Breast epithelium (tissue), 4 donors: Measurements from ENCODE around the gene ZMYND12. TPM values are rescaled to one million over a fixed set of nuclear protein-coding genes. Genes with fewer than 3 reads are reported as not detected.

Source experiments
- DNase-seq, 2 donors: peaks; one replicate each; pipeline ENCODE4 v3.0.0-alpha.2; 2019; ENCODE audit warnings: low spot score in 2 of 2
- H3K27ac ChIP-seq, 2 donors: fragments of 200-600 bp; sonication (generic) in 1 of 2; one replicate each; pipeline ENCODE4 v1.5.1; 2016 to 2019; ENCODE audit warnings: mild to moderate bottlenecking in 1 of 2
- H3K27me3 ChIP-seq, 2 donors: fragments of 200-600 bp; sonication (generic) in 1 of 2; one replicate each; pipeline versions ENCODE4 v1.5.1 to v1.6.0; 2017 to 2019; ENCODE audit warnings: control low read depth in 1 of 2, mild to moderate bottlenecking in 1 of 2
- H3K36me3 ChIP-seq: fragments of 200-600 bp; one replicate; pipeline ENCODE4 v1.5.1; 2019
- H3K4me1 ChIP-seq, 2 donors: fragments of 200-600 bp; sonication (generic); one replicate each; pipeline ENCODE4 v1.5.1; 2016 to 2019; ENCODE audit warnings: control low read depth in 1 of 2
- H3K4me3 ChIP-seq, 3 donors: fragments of 200-600 bp; sonication (generic); 1 replicate in 2 of 3; 2 replicates in 1 of 3; pipeline ENCODE4 v1.5.1; 2016 to 2019; ENCODE audit warnings: mild to moderate bottlenecking in 3 of 3, moderate library complexity in 2 of 3
- H3K9me3 ChIP-seq, 2 donors: fragments of 200-600 bp; sonication (generic) in 1 of 2; one replicate each; pipeline ENCODE4 v1.5.1; 2016 to 2019; ENCODE audit warnings: control low read depth in 1 of 2
- CTCF ChIP-seq, 3 donors: fragments of 450-650 bp; IDR thresholded peaks; one replicate each; pipeline ENCODE4 v1.5.1; 2016 to 2017; ENCODE audit warnings: antibody characterized with exemption in 3 of 3, mild to moderate bottlenecking in 3 of 3, moderate library complexity in 3 of 3
- POLR2A ChIP-seq: fragments of 450-650 bp; IDR thresholded peaks from one replicate; pipeline ENCODE4 v1.6.1; 2016; ENCODE audit warnings: antibody characterized with exemption, mild to moderate bottlenecking, moderate library complexity
- POLR2AphosphoS5 ChIP-seq, 3 donors: sonication (generic); formaldehyde crosslinking; IDR thresholded peaks; one replicate each; pipeline ENCODE4 v1.6.1; 2017; ENCODE audit warnings: antibody characterized with exemption in 3 of 3
- intact Hi-C: fragments of 100-400 bp; cut with DNase I; formaldehyde crosslinking; loops from one replicate; pipeline ENCODE4 v1.15.1; 2023; ENCODE audit warnings: low total_unique reads
- total RNA-seq, 3 donors: library from RNA; depleted of rRNA; stranded (reverse); fragments of >200 nt; gene quantifications; one replicate each; pipeline ENCODE4 v1.1.0, GENCODE V29; 2016

ZMYND12 gene
- total RNA-seq, 3 donors from 2014 or later, result 1.3 to 4.6 (median 3.8) TPM

GRCh38 chr1:42380586-42381279 lies 75.1 kb downstream of the ZMYND12 start, which contains the start of gene RIMKLA:
Gene RIMKLA (plus strand): TSS chr1:42380792. CDS start chr1:42380935, 143 bp downstream.
- Histone ChIP-seq H3K27ac (no peak within 1 kb of the TSS), H3K36me3 (no peaks in the 10 kb centered on the region), H3K27me3 (peaks cover 0 to 11% of the 10 kb centered on the region in 2 donors), H3K9me3 (no peaks in the 10 kb centered on the region), H3K4me3 (peak within 1 kb of the TSS; percentile 48 to 75 (median 66)), H3K4me1 (peaks cover 0 to 5% of the 10 kb centered on the region in 2 donors)
- intact Hi-C loops, result loop anchor here (1.0 kb wide), 1 partner anchor 27 kb away; no protein-coding TSS in a partner anchor
- TF ChIP-seq POLR2AphosphoS5 (IDR thresholded peaks at IDR 0.05), result no peak
- no peak for TF ChIP-seq CTCF (IDR thresholded peaks at IDR 0.05)
- TF ChIP-seq POLR2A, result no peak
- DNase-seq, result peak in 1 of 2 donors; percentile 27

Other genes with a start within 250 kb of the ZMYND12 start
- gene FOXJ3, start 120.8 kb downstream of the ZMYND12 start, total RNA-seq, result 10 to 100 TPM; 52.6 to 82.7 (median 57.7) TPM
- gene RIMKLA, start 75.2 kb downstream of the ZMYND12 start, total RNA-seq, result under 1 TPM; 0.32 to 0.73 (median 0.66) TPM
- 10 to 100 TPM; 67.8 to 89.3 (median 77.0) TPM for gene PPCS, start 521 bp upstream of the ZMYND12 start, total RNA-seq
- 10 to 100 TPM in 2 of 3 donors, 1 to 10 TPM in 1; 3.4 to 15.4 (median 14.0) TPM for gene CCDC30, start 7.3 kb upstream of the ZMYND12 start, total RNA-seq
- 10 to 100 TPM; 21.6 to 37.9 (median 24.6) TPM for gene PPIH, start 202.4 kb upstream of the ZMYND12 start, total RNA-seq
- gene YBX1, start 226.4 kb upstream of the ZMYND12 start, total RNA-seq, result 100 to 1,000 TPM; 332 to 694 (median 485) TPM